ENCODE data around the gene HMGN3. TPM values are rescaled to one million over a fixed set of nuclear protein-coding genes. Genes with fewer than 3 reads are reported as not detected.

The HMGN3 gene
- total RNA-seq, 2 experiments from 2014 or later, result 52.3 to 53.6 TPM

DNA sequence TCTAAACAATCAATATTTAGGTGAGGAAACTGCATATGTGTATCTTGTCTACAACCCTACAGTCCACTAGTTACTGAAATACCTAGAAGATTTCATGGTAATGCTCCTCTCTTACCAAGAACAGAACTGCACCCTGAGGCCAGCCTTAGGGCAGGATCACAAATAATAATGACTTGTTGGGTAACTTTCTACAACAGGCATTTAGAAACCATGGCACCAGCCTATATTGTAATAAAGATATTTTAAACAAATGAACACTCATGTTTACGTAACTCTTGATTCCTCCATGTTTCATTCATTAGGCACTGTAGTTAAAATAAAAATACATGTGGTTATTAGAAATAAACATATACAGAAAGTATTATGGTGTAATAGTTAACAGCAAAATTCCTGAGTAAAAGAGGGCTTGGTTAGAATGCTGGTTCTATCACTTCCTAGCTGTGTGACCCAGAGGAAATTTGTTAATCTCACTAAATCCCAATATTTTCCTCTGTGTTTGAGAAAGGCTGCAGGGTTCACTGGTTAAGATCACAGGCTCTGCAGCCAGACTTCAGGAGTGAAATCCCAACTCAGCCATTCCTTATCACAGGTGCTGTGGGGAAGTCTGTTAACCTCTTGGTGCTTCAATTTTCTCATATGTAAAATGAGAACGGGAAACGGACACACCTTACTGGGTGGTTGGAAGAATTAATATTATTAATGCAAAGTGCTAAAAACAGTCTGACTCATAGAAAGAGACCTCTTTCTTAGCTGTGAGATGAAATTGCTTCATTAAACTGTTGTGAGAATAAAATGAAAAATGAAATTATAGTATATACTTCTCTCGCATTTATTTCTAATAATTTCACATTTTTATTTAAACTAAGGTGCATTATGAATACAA is 8.5 kb downstream of the HMGN3 start:
- ATAC-seq (ENCODE audit: low read depth) (no peak), DNase-seq (no peak)
- H3K27me3 Mint-ChIP-seq, result no peaks in the 10 kb centered on the region
- H3K36me3 Mint-ChIP-seq, result peaks cover 13% of the 10 kb centered on the region
- H3K9me3 Mint-ChIP-seq, result peaks cover 2% of the 10 kb centered on the region
- no peak overlapping the region for H3K27ac Mint-ChIP-seq
- POLR2A ChIA-PET, result no interaction called here
- H3K4me1 Mint-ChIP-seq, result peaks cover 4% of the 10 kb centered on the region
- H3K4me3 Mint-ChIP-seq, result no peak overlapping the region

DNA sequence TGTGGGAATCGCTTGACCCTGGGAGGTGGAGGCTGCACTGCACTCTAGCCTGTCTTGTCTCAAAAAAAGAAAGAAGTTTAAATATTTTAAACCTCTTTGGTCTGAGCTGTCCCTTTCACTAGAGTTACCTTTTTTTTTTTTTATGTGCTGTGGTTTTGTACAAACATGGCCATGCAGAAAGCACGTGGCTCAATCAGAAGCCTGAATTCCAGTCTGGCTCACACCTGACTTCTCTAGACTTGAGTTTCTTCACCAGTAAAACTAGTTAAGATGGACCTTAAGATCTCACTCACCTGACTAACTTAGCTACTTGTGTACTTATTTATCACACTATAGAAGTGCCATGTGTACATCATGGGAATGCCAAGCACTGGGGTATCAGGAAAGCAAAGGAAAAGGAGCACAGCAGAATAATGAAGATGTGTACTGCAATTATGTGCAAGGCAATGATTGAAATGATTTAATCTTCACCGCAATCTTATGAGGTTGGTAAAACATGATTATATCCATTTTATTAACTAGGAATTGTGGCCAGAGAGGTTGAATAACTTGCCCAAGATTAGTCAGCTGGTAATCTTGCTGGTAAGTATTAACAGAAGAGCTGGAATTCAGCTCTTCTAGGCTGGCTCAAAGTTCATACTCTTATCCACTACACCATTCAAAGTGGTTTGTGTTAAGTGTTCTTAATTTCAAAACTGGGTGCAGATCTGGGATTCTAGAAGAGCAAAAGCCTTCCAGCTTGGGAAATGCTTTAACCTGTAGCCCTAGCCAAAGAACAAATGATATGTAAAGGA is 10.7 kb downstream of the HMGN3 start:
- H3K4me1 Mint-ChIP-seq, result peaks cover 4% of the 10 kb centered on the region
- ATAC-seq (ENCODE audit: low read depth) (no peak), DNase-seq (no peak)
- POLR2A ChIA-PET, result interaction anchor here (0.7 kb wide), 1 partner anchor 51 kb away, joined by 4 read pairs; no protein-coding TSS in a partner anchor
- no peak overlapping the region for H3K27ac Mint-ChIP-seq
- peaks cover 16% of the 10 kb centered on the region for H3K36me3 Mint-ChIP-seq
- peaks cover 5% of the 10 kb centered on the region for H3K9me3 Mint-ChIP-seq
- no peaks in the 10 kb centered on the region for H3K27me3 Mint-ChIP-seq
- no peak overlapping the region for H3K4me3 Mint-ChIP-seq

DNA sequence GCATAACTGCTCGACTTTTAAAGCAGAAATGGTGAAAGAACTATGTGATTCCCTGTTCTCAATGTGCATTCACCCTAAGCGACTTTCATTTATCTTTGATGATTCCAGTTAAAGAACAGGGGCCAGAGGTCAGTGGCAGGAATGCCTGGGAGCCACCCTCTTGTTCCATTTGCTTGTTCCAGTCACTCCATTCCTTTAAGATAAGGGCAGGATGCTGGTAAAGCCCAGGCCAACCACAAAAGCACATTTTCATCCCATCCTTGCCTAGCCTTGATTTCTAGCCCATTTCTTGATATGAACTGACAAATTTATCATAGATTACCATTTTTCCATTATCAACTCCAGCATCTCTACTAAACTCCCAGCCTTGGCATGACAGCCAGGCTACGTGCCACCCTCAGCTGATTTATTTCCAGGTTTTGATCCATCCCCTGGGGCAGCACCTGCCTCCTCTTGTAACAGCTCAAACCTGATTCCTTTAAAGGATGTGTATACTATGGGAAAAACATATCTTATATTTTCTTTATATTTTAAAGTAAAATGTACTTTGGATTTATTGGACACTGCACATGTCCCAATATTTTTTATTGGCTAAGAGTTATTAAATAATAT is 19.2 kb downstream of the HMGN3 start:
- Mint-ChIP-seq H3K36me3 (peaks cover 29% of the 10 kb centered on the region), H3K9me3 (peaks cover 3% of the 10 kb centered on the region), H3K4me3 (no peak overlapping the region), H3K27me3 (no peaks in the 10 kb centered on the region), H3K27ac (no peak overlapping the region), H3K4me1 (peaks cover 2% of the 10 kb centered on the region)
- DNase-seq (no peak), ATAC-seq (ENCODE audit: low read depth) (no peak)
- POLR2A ChIA-PET, result no interaction called here

DNA sequence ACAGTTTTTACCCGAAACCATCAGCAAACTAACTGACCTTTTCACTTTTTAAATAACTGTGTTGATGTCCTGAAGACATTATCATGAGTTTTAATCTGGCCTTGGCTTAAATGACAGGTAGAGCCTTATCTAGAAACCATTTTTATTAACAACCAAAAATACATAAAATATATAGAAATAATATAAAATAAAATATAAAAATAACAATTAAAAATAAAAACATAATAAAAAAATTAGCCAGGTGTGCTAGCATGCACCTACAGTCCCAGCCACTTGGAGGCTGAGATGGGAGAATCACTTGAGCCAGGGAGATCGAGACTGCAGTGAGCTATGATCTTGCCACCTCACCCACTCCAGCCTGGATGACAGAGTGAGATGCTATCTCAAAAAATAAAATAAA is 21.6 kb downstream of the HMGN3 start:
- no peak for DNase-seq
- H3K4me3 Mint-ChIP-seq, result no peak overlapping the region
- H3K36me3 Mint-ChIP-seq, result peaks cover 32% of the 10 kb centered on the region
- H3K27ac Mint-ChIP-seq, result no peak overlapping the region
- no peak for ATAC-seq (ENCODE audit: low read depth)
- POLR2A ChIA-PET, result no interaction called here
- H3K4me1 Mint-ChIP-seq, result no peaks in the 10 kb centered on the region
- H3K27me3 Mint-ChIP-seq, result no peaks in the 10 kb centered on the region
- H3K9me3 Mint-ChIP-seq, result no peaks in the 10 kb centered on the region

DNA sequence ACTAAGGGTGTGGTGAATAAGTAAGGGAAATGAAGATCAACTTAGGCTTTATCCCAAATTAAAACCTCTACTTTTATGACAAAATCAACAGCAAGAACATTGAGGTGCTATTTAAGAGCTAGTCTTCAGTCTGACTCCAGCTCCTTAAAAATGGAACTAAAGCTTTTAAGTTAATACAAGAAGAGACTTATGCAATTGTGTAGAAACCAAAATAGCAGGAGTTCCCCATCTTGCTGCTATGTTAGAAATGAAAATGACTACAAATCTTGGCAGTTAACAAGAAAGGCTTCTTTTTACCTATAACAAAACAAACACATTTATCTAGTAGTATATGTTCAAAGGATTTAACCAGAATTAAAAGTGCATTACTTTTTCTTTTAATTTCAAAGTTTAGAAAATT is 25.7 kb downstream of the HMGN3 start:
- peaks cover 32% of the 10 kb centered on the region for H3K36me3 Mint-ChIP-seq
- ATAC-seq (ENCODE audit: low read depth) (no peak), DNase-seq (no peak)
- H3K27me3 Mint-ChIP-seq, result no peaks in the 10 kb centered on the region
- H3K9me3 Mint-ChIP-seq, result peaks cover 1% of the 10 kb centered on the region
- no peaks in the 10 kb centered on the region for H3K4me1 Mint-ChIP-seq
- POLR2A ChIA-PET, result no interaction called here
- no peak overlapping the region for H3K4me3 Mint-ChIP-seq
- no peak overlapping the region for H3K27ac Mint-ChIP-seq

DNA sequence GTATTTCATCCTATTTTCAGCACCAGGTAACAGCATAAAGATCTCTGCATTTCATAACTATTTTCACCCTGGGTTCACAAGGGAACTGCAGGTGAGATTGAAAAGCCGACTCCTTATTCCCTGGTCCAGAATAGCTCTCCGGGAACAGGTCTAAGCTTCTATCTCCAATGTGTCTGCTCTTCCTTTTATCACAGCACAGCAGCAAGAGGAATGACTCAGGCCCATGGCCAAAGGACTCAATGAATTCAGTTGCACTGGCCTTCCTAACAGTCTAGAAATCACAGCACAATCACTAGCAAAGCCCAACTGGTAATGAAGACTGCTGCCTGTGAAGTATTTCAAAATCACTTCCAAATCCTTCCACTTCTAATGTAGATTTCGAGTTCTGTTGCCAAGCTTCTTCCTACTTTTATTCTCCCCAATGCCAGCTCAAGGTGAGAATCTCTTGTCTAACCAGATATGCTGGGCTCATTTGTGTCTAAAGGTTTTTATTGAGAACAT is 30.7 kb downstream of the HMGN3 start:
- ATAC-seq (ENCODE audit: low read depth), result no peak
- Mint-ChIP-seq H3K4me3 (no peak overlapping the region), H3K4me1 (no peaks in the 10 kb centered on the region), H3K9me3 (peaks cover 1% of the 10 kb centered on the region), H3K36me3 (peaks cover 17% of the 10 kb centered on the region), H3K27ac (no peak overlapping the region), H3K27me3 (no peaks in the 10 kb centered on the region)
- DNase-seq, result no peak
- POLR2A ChIA-PET, result no interaction called here

DNA sequence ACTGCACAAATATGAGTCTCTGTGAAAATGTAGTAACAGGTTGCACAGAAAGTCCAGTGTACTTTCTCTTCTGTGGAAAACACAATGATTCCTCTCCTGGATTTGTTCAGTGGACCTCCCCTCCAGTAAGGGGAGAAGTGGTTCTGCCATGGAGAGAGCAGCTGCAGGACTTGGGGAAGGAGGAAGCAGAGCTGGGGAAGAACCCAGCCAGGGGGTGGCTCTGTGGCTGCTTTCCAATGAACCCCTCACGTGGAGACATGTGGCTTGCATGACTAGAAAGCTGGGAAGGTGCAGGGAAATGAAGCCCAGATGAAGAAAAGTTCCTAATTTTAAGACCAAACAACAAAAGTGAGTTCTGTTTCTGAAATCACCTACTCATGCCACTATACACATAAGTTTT is 31.9 kb downstream of the HMGN3 start:
- no peak for ATAC-seq (ENCODE audit: low read depth)
- no peaks in the 10 kb centered on the region for H3K4me1 Mint-ChIP-seq
- no peaks in the 10 kb centered on the region for H3K27me3 Mint-ChIP-seq
- H3K4me3 Mint-ChIP-seq, result no peak overlapping the region
- no peak for DNase-seq
- peaks cover 1% of the 10 kb centered on the region for H3K9me3 Mint-ChIP-seq
- POLR2A ChIA-PET, result no interaction called here
- H3K27ac Mint-ChIP-seq, result no peak overlapping the region
- H3K36me3 Mint-ChIP-seq, result peaks cover 17% of the 10 kb centered on the region

DNA sequence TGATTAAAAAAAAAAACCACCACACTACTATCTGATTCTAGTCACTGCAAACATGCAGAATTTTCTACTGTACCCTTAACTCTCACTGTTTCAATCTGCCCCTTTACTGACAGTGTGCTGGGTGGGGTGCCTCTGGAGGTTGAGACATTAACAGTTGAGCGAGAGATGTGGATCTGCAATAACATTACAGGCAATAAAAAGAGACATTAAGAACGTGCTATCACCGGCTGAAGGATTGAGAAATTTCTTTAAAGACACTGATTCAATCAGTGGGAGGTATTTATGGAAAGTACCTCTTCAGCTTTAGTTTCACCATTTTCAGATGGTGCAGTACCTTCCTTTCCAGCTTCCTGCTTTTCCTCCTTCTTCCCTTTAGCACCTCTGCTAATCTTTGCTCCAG is 32.5 kb downstream of the HMGN3 start:
- H3K27ac Mint-ChIP-seq, result no peak overlapping the region
- POLR2A ChIA-PET, result no interaction called here

DNA sequence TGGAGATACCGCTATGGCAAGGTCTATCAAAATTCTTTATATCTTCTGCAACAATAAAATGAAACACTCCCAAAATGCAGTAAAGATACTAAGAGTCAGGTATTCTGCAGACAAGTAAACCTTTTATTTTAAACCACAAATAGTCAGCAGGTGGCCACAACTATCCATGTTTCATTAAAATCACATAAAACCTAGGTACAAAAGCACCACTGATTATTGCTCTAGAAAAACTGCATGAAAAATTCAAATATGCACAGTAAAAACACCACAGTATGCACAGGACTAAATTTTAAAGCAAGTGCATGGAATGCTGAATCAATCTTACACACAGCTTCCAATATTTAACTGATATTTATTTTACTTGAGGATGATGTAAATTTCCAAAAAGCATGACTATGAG is 33.3 kb downstream of the HMGN3 start:
- DNase-seq (no peak), ATAC-seq (ENCODE audit: low read depth) (no peak)
- Mint-ChIP-seq H3K9me3 (peaks cover 1% of the 10 kb centered on the region), H3K27ac (no peak overlapping the region), H3K27me3 (no peaks in the 10 kb centered on the region), H3K4me1 (no peaks in the 10 kb centered on the region), H3K36me3 (peaks cover 11% of the 10 kb centered on the region), H3K4me3 (no peak overlapping the region)
- POLR2A ChIA-PET, result no interaction called here

More for the DNA sequence above, 32.5 kb downstream of the HMGN3 start:
- H3K4me3 Mint-ChIP-seq, result no peak overlapping the region
- no peaks in the 10 kb centered on the region for H3K4me1 Mint-ChIP-seq
- DNase-seq (no peak), ATAC-seq (ENCODE audit: low read depth) (no peak)
- peaks cover 1% of the 10 kb centered on the region for H3K9me3 Mint-ChIP-seq
- no peaks in the 10 kb centered on the region for H3K27me3 Mint-ChIP-seq
- peaks cover 14% of the 10 kb centered on the region for H3K36me3 Mint-ChIP-seq

DNA sequence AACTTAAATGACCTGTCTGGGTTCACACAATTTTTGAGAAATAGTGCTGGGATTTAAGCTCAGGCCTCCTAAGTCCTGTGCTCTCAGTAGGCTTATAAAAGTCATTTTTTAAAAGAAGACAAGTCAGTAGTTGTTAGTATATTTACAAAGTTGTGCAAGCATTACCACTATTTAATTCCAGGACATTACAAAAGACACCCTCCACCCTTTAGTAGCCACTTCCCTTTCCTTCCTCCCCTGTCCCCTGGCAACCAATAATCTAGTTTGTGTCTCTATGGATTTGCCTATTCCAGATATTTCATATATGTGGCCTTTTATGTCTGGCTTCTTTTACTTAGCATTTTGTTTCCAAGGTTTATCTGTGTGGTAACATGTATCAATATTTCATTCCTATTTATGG is 37.6 kb downstream of the HMGN3 start:
- no peaks in the 10 kb centered on the region for H3K9me3 Mint-ChIP-seq
- no peak overlapping the region for H3K4me3 Mint-ChIP-seq
- peaks cover 1% of the 10 kb centered on the region for H3K36me3 Mint-ChIP-seq
- DNase-seq, result no peak
- H3K27me3 Mint-ChIP-seq, result no peaks in the 10 kb centered on the region
- POLR2A ChIA-PET, result no interaction called here
- no peaks in the 10 kb centered on the region for H3K4me1 Mint-ChIP-seq
- no peak for ATAC-seq (ENCODE audit: low read depth)
- no peak overlapping the region for H3K27ac Mint-ChIP-seq

DNA sequence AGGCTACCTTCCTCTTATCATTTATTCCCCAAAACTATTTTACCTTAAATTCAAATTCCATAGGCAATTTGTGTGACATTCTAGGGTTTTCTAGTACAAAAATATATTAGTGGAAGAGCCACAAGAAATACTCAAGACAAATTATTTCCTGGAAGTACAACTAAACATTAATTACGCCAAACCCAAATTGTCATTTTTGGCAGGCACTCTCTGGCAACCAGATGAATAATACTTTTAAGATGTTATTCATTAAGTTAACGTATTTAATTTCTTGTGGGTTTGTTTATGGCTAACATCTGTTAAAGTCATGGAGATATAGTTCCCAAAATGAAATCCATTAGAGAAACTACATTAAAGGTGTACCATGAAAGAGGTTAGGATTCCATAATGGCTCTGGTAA is 40.5 kb downstream of the HMGN3 start:
- no peak overlapping the region for H3K27ac Mint-ChIP-seq
- no peak for ATAC-seq (ENCODE audit: low read depth)
- H3K36me3 Mint-ChIP-seq, result no peaks in the 10 kb centered on the region
- no peaks in the 10 kb centered on the region for H3K4me1 Mint-ChIP-seq
- peaks cover 2% of the 10 kb centered on the region for H3K27me3 Mint-ChIP-seq
- peaks cover 3% of the 10 kb centered on the region for H3K9me3 Mint-ChIP-seq
- DNase-seq, result no peak
- H3K4me3 Mint-ChIP-seq, result no peak overlapping the region
- POLR2A ChIA-PET, result no interaction called here

DNA sequence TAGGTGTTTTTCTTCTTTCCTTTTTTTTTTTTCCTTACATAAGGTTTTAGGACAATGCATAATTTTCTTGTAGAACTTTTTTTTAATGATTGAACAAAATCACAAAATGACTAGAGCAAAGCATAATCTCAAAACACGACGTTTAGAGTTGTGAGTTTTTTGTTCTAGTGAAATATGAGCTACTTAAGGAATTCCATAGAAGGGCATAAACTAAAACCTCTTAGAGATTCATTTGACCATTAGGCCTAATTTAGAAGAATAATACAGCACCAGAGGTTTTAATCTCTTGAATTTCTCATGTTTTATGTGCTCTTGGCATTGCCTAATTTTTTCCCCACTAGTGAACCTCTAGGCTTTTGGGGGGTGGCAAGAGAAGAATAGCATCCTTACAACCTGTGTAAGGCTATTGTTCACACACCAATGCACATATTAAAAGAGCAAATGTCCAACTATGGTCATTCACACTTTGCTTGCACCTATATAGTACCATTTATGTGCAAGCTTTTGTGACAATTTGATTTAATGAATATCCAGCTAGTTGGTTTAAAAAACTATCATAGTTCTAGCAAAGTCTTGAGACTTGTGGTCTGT is 44.6 kb downstream of the HMGN3 start:
- Mint-ChIP-seq H3K27me3 (peaks cover 7% of the 10 kb centered on the region), H3K4me3 (no peak overlapping the region), H3K9me3 (peaks cover 3% of the 10 kb centered on the region), H3K27ac (no peak overlapping the region), H3K4me1 (no peaks in the 10 kb centered on the region), H3K36me3 (no peaks in the 10 kb centered on the region)
- POLR2A ChIA-PET, result no interaction called here
- DNase-seq (no peak), ATAC-seq (ENCODE audit: low read depth) (no peak)

DNA sequence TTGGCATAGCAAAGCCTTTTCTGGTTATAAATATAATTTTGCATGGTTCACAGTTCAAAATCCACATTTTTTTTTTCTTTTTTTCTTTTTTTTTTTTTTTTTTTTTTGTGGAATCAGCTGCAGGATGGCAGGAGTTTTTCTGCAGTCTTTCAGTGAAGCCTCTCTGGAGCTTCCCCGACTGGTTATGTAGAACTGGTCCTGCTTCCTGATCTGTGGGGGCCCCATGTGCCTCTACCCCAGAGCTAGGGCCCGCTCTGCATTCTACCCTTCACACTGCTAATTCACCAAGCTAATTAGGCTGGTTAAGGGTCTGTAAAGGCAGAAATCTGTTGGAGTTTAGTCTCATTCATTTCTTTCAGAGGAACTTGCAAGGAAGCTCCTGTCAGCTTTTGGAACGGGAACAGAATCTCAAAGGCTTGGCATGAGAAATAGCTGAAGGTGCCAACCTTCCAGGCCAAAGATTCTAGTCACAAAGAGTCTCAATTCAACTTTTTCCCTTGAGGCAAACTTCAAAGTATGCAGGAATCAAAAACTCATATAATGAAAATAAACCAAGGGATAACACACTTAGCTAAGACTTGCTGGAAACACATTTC is 45.5 kb downstream of the HMGN3 start:
- ATAC-seq (ENCODE audit: low read depth), result no peak
- Mint-ChIP-seq H3K36me3 (no peaks in the 10 kb centered on the region), H3K9me3 (peaks cover 3% of the 10 kb centered on the region), H3K4me3 (no peak overlapping the region), H3K4me1 (no peaks in the 10 kb centered on the region), H3K27ac (no peak overlapping the region), H3K27me3 (peaks cover 7% of the 10 kb centered on the region)
- POLR2A ChIA-PET, result no interaction called here
- DNase-seq, result no peak
